Activated CD4-positive, alpha-beta T cell treated with anti-CD3 and anti-CD28 coated beads, Interleukin-2, amount 10 ng/mL, durations not matched to agents 24 days and 14 days (primary cell): Measurements from ENCODE around the gene PACRG. TPM values are rescaled to one million over a fixed set of nuclear protein-coding genes. Genes with fewer than 3 reads are reported as not detected.

Experiments used
- DNase-seq: peaks from one replicate; pipeline ENCODE4 v3.0.0; 2022
- H3K27ac Mint-ChIP-seq: one replicate; pipeline ENCODE4 v1.8.0; 2022; ENCODE audit warnings: mild to moderate bottlenecking, mixed read lengths
- H3K27me3 Mint-ChIP-seq: one replicate; pipeline ENCODE4 v1.8.0; 2022; ENCODE audit warnings: mixed read lengths
- H3K36me3 Mint-ChIP-seq: one replicate; pipeline ENCODE4 v1.8.0; 2022; ENCODE audit warnings: low read depth, mild to moderate bottlenecking, mixed read lengths
- H3K4me1 Mint-ChIP-seq: one replicate; pipeline ENCODE4 v1.8.0; 2021; ENCODE audit warnings: mixed read lengths
- H3K4me3 Mint-ChIP-seq: one replicate; pipeline ENCODE4 v1.8.0; 2022; ENCODE audit warnings: mild to moderate bottlenecking, moderate library complexity, mixed read lengths
- H3K9me3 Mint-ChIP-seq: one replicate; pipeline ENCODE4 v1.8.0; 2021; ENCODE audit warnings: mixed read lengths
- intact Hi-C: fragments of 100-400 bp; cut with micrococcal nuclease; formaldehyde crosslinking; loops from one replicate; pipeline ENCODE4 v1.15.1; 2023
- total RNA-seq: library from RNA; stranded (reverse); gene quantifications from 2 replicates; pipeline ENCODE4 v1.2.3, GENCODE V29; 2022

PACRG gene
- total RNA-seq, 1 donor from 2014 or later = not detected

DNA sequence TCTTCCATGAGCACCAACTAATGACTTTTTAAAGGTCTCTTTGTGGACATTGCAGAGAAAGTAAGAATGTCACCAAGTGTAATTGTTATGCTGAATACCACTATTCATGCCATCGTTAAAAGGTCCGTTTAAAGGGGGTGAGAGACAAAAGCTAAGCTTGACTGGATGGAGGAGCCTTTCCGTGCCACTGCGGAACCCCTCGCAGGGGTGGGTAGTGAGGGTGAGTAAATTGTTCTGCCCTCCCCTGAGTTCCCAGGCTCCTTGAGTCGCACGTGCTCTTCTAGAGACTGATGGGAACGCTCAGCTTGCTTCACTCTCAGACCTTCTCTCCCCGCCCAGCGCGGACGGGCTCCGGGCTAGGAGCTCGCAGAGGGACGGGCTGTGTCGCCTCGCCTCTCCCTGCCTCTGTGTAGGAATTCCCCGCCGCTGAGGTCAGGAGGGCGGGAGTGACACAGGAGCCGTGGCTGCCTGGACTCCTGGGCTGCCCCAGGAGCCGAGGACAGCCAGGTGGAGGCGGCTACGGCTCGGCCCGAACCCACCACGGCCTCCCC, 371.9 kb downstream of the PACRG start:
- no peaks in the 10 kb centered on the region for H3K36me3 Mint-ChIP-seq
- no peaks in the 10 kb centered on the region for H3K27me3 Mint-ChIP-seq
- intact Hi-C loops = no loop called here
- no peak overlapping the region for H3K27ac Mint-ChIP-seq
- no peak overlapping the region for H3K4me3 Mint-ChIP-seq
- H3K4me1 Mint-ChIP-seq = no peaks in the 10 kb centered on the region
- H3K9me3 Mint-ChIP-seq = no peaks in the 10 kb centered on the region
- peak; percentile 40 for DNase-seq

DNA sequence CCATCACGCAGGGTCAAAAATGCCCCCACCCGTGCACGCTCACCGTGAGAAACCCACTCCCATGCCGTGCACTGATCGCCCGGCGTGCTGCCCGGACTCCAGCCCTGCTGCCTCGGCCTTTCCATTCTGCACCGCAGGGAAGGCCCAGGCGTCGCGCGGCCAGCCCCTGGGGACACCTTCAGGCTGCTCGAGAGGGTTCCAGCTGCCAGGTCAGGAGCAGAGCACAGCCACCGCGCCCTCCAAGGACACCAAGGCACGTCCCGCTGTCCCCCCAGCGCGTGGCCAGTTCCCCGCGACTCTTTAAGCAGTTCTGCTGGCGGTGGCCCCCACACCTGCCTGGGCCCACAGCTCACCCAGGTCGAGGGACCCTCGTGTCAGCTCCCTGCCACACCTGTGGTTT, 372.5 kb downstream of the PACRG start:
- H3K4me3 Mint-ChIP-seq = no peak overlapping the region
- H3K27ac Mint-ChIP-seq = no peak overlapping the region
- H3K27me3 Mint-ChIP-seq = no peaks in the 10 kb centered on the region
- H3K4me1 Mint-ChIP-seq = no peaks in the 10 kb centered on the region
- no peaks in the 10 kb centered on the region for H3K36me3 Mint-ChIP-seq
- no peaks in the 10 kb centered on the region for H3K9me3 Mint-ChIP-seq
- DNase-seq = no peak
- intact Hi-C loops = no loop called here

DNA sequence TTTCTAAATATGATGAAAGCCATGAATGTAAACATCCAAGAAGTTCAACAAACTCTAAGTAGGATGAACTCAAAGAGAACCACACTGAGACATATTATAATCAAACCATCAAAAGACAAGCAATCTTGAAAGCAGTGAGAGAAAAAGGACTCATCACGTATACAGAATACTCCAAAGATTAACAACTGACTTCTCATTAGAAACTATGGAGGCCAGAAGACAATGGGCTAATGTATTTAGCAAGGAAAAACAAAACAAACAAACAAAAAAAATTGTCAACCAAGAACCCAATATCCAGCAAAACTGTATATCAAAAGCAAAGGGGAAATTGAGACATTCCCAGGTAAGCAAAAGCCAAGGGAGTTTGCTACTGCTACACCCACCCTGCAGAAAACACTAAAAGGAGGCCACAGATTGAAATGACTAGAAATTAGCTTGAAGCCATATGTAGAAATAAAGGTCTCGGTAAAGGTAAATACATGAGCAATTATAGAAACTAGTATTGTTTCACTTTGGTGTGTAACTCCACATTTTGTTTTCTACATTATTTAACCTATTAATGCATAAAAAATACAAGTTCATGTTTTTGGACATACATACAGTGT, 385.7 kb downstream of the PACRG start:
- H3K27ac Mint-ChIP-seq = no peak overlapping the region
- H3K4me1 Mint-ChIP-seq = no peaks in the 10 kb centered on the region
- intact Hi-C loops = no loop called here
- no peak overlapping the region for H3K4me3 Mint-ChIP-seq
- no peak for DNase-seq
- no peaks in the 10 kb centered on the region for H3K27me3 Mint-ChIP-seq
- H3K36me3 Mint-ChIP-seq = no peaks in the 10 kb centered on the region
- H3K9me3 Mint-ChIP-seq = peaks cover 11% of the 10 kb centered on the region

DNA sequence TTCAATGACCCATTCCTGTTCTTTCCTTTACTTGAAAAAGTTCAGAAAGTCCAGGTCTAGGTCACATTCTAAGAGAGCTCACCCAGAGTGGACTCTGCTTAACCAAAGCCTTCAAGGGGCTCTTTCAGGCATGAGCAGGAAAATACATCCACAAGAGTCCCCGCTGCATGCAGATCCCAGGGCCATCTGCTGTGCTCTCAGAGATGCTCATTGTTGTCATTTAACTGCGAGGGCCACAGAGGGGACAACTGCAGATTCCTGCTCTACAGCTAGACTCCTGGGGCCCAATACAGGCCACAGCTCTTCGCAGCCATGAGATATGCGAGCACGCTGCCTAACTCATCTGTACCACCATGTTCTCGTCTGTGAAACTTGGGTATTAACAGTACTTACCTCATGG, 391.2 kb downstream of the PACRG start:
- H3K4me3 Mint-ChIP-seq = no peak overlapping the region
- H3K4me1 Mint-ChIP-seq = no peaks in the 10 kb centered on the region
- H3K27me3 Mint-ChIP-seq = no peaks in the 10 kb centered on the region
- intact Hi-C loops = no loop called here
- no peak overlapping the region for H3K27ac Mint-ChIP-seq
- H3K36me3 Mint-ChIP-seq = no peaks in the 10 kb centered on the region
- peaks cover 10% of the 10 kb centered on the region for H3K9me3 Mint-ChIP-seq
- no peak for DNase-seq

DNA sequence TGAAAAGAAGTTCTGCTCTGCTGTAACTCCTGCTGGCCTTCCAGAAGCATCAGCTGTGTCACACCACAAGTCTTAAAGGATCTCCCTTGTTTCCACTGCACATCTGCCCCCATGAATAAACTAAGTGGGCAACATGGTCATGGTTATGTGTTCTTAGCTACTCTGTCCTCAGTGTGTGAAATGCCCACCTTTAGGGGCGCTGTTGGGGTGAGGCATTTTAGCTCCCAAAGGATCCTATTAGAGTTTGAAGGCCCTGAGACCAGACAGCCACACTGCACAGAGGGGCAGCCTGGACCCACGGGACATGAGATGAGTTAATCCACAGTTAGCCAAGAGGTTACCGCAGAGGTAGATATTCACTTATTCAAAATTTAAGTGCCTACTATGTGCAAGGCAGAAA, 392.4 kb downstream of the PACRG start:
- intact Hi-C loops = no loop called here
- H3K4me3 Mint-ChIP-seq = no peak overlapping the region
- no peaks in the 10 kb centered on the region for H3K4me1 Mint-ChIP-seq
- no peak overlapping the region for H3K27ac Mint-ChIP-seq
- no peaks in the 10 kb centered on the region for H3K27me3 Mint-ChIP-seq
- peaks cover 6% of the 10 kb centered on the region for H3K9me3 Mint-ChIP-seq
- no peak for DNase-seq
- no peaks in the 10 kb centered on the region for H3K36me3 Mint-ChIP-seq

DNA sequence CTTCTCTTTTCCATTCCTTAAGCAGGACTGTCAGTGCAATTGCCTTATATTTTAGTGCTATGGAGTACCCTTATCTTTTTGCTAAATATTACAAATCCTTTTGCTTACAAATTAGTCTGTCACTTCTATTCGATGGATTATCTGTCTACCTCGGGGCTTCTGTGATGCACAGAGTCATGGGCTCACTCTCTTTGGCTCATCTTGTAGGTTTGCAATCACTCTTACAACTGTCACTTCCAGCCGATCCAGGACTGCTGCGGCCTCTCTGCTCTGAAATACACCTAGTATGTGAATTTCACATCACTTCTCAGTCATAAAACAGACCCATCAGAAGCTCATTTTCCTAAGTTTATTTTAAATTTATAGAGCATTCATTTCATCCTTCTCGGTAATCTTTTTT, 393.5 kb downstream of the PACRG start:
- intact Hi-C loops = no loop called here
- no peaks in the 10 kb centered on the region for H3K27me3 Mint-ChIP-seq
- no peak overlapping the region for H3K4me3 Mint-ChIP-seq
- no peaks in the 10 kb centered on the region for H3K36me3 Mint-ChIP-seq
- no peak for DNase-seq
- peaks cover 6% of the 10 kb centered on the region for H3K9me3 Mint-ChIP-seq
- H3K27ac Mint-ChIP-seq = no peak overlapping the region
- H3K4me1 Mint-ChIP-seq = no peaks in the 10 kb centered on the region

DNA sequence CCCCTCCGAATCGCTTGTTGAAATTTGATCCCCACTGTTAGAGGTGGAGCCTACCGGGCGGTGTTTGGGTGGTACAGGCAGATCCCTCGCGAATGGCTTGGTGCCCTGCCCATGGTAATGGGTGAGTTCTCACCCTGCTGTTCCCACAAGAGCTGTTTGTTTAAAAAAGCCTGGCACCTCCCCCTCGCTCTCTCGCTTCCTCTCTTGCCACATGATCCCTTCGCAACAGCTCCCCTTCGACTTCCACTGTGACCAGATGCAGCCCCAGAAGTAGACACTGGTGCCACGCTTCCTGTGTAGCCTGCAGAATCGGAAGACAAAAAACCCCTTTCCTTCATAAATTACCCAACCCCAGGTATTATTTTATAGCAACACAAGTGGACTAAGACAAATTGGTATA, 394.6 kb downstream of the PACRG start:
- Mint-ChIP-seq H3K27me3 (no peaks in the 10 kb centered on the region), H3K4me3 (no peak overlapping the region), H3K27ac (no peak overlapping the region), H3K4me1 (no peaks in the 10 kb centered on the region), H3K9me3 (peaks cover 6% of the 10 kb centered on the region), H3K36me3 (no peaks in the 10 kb centered on the region)
- intact Hi-C loops = no loop called here
- no peak for DNase-seq

DNA sequence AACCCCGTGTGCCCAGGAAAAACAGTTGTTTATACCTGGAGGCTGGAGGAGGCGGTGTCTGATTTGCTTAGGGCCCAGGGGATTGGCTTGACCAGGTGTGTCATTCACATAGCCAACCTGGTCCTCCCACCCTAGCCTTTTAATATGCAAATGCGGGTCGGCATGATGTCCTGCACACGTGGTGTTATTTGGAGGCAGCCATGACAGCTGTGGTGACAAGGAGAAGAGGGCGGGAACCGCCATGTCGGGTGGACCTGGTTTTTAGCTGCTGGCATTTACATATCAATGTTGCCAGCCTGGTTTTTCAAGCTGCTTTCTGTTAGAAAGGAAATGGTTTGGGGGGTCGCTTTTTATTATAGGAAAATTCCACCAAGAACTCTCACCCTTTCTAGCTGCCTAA, 395.3 kb downstream of the PACRG start:
- intact Hi-C loops = no loop called here
- peaks cover 6% of the 10 kb centered on the region for H3K9me3 Mint-ChIP-seq
- H3K36me3 Mint-ChIP-seq = no peaks in the 10 kb centered on the region
- no peak for DNase-seq
- H3K27me3 Mint-ChIP-seq = no peaks in the 10 kb centered on the region
- no peaks in the 10 kb centered on the region for H3K4me1 Mint-ChIP-seq
- H3K4me3 Mint-ChIP-seq = no peak overlapping the region
- no peak overlapping the region for H3K27ac Mint-ChIP-seq

DNA sequence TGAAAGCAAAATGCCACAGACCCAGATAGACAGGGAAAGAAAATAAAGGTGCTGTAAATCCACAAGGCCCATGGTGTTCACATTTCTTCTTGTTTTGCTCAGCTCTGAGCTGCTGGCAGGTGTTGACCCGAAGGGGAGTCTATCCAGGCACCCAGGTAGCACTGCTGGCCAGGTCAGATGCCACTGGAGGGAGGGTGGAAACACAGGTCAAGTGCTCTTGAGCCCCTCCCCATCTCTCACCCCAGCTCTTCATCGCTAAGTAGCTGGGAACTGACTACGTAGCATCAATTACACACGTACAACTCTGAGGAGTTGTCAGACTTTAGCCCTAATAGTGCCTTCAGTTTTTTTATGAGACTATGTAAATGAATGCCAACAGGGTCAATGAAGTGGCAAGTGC, 399.0 kb downstream of the PACRG start:
- Mint-ChIP-seq H3K36me3 (no peaks in the 10 kb centered on the region), H3K4me3 (no peak overlapping the region), H3K27me3 (no peaks in the 10 kb centered on the region), H3K27ac (no peak overlapping the region), H3K4me1 (no peaks in the 10 kb centered on the region), H3K9me3 (peaks cover 6% of the 10 kb centered on the region)
- intact Hi-C loops = no loop called here
- no peak for DNase-seq

DNA sequence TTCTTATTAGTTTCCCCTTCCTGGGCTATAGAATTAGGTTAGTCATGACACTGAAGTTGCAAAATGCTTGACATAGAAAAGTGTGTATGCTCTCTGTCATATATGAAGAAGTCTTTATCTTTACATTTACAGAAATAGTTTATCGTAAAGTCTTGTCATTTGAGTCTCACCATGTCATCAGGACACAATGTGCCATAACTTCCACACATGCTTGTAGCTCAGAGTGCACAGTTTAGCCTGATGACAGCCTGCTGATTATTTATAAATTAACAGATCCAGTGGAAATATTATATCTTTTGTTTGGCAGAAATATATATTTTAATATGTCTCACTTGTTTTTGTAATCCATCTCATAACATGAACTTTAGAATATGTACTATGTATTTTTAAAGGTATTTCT, 399.8 kb downstream of the PACRG start:
- Mint-ChIP-seq H3K9me3 (peaks cover 2% of the 10 kb centered on the region), H3K36me3 (no peaks in the 10 kb centered on the region), H3K4me1 (no peaks in the 10 kb centered on the region), H3K4me3 (no peak overlapping the region), H3K27me3 (no peaks in the 10 kb centered on the region), H3K27ac (no peak overlapping the region)
- no peak for DNase-seq
- intact Hi-C loops = no loop called here

DNA sequence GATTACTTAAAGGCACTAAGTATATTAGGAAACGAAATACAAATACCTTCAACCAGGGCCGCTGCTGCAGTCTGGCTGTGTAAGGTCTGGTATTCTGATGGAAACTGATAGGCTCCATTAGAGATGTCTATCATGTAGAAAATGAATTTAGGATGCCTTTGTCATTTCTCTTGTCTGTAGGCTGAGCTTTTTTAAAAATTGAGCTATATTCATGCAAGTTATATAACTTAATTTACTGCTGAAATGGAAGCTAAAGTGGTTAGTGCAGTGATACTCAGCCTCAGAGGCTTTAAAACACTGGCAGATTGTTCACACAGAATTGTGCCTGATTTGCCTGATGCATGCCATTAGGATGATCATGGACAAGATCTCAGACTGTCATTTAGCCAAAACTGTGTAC, 400.6 kb downstream of the PACRG start:
- Mint-ChIP-seq H3K36me3 (no peaks in the 10 kb centered on the region), H3K4me3 (no peak overlapping the region), H3K4me1 (no peaks in the 10 kb centered on the region), H3K27ac (no peak overlapping the region), H3K9me3 (no peaks in the 10 kb centered on the region), H3K27me3 (no peaks in the 10 kb centered on the region)
- intact Hi-C loops = no loop called here
- no peak for DNase-seq

DNA sequence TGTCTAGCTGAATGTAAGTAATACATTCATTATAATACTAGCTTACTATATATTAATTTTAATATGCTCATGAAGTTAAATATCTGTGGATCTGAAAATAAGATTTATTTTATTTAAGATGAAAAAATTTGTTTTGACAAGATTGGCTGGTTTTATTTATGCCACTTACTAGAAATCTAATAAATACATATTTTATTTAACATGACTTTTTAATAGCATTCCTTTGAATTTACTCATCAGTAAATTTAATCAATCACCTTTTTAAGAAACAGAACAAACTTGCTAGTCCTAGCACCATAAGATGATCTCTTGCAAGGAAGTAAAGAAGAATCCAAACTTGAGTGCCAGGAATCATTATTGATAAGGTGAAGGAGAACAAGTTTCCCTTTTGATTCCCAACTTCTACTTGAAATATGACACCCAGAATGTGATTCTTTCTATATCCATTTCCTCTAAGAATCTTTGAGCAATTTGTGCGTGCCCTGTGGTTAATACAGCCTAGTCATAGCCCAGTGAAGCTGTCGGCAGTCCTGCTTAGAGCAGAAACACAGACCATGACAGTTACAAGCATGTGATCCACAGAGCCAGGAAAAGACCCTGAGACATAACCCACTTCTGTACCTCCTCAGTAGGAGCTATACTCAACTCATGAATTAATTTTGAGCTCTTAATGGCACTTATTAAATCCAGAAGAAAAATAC, 404.4 kb downstream of the PACRG start:
- Mint-ChIP-seq H3K4me1 (no peaks in the 10 kb centered on the region), H3K27me3 (no peaks in the 10 kb centered on the region), H3K36me3 (no peaks in the 10 kb centered on the region), H3K4me3 (no peak overlapping the region), H3K27ac (no peak overlapping the region), H3K9me3 (no peaks in the 10 kb centered on the region)
- intact Hi-C loops = no loop called here
- no peak for DNase-seq

DNA sequence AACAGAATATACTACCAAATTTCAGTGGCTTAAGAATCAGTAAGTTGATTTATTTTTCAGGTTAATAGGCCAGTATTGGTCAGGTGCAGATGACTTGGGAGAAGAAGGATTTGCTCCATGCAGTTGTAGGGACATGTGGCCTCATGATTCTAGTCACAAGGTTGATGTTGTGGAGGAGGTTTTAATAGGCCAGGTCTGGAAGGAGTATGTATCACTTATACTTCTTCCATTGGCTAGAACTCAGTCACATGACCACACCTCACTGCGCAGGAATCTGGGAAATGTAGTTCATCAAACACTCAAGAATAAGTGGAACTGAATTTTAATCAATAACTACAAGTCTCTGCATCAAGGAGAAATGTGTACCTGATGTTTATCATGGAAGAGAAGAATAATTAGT, 405.2 kb downstream of the PACRG start:
- no peaks in the 10 kb centered on the region for H3K36me3 Mint-ChIP-seq
- no peaks in the 10 kb centered on the region for H3K27me3 Mint-ChIP-seq
- H3K27ac Mint-ChIP-seq = no peak overlapping the region
- DNase-seq = no peak
- H3K9me3 Mint-ChIP-seq = no peaks in the 10 kb centered on the region
- no peak overlapping the region for H3K4me3 Mint-ChIP-seq
- intact Hi-C loops = no loop called here
- no peaks in the 10 kb centered on the region for H3K4me1 Mint-ChIP-seq

DNA sequence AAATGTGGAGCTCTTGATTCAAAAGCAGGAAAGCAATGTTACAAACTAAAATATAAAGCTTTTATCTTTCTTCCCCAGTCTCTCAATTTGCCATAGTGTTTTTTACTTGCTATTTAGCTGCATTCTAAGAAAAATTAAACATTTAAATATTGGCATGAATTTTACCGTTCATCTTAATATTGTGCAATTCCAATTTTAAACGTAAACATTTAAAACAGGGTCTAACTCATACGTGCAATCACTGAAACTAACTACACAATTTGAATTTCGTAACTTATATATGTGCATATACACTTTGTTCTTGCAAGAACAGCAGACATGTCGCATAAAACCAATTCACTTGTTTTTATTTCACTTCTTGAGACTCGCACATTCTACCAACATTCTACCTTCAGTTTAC, 405.9 kb downstream of the PACRG start:
- Mint-ChIP-seq H3K27ac (no peak overlapping the region), H3K4me3 (no peak overlapping the region), H3K36me3 (no peaks in the 10 kb centered on the region), H3K9me3 (no peaks in the 10 kb centered on the region), H3K4me1 (no peaks in the 10 kb centered on the region), H3K27me3 (no peaks in the 10 kb centered on the region)
- DNase-seq = no peak
- intact Hi-C loops = no loop called here
